ENCODE results near the gene ZNF678. TPM values are rescaled to one million over a fixed set of nuclear protein-coding genes. Genes with fewer than 3 reads are reported as not detected.

The ZNF678 gene
- total and polyA plus RNA-seq, 2 donors (not counting 1 experiment from before 2014, with no cell fraction given): 5.5 to 16.0 TPM

DNA sequence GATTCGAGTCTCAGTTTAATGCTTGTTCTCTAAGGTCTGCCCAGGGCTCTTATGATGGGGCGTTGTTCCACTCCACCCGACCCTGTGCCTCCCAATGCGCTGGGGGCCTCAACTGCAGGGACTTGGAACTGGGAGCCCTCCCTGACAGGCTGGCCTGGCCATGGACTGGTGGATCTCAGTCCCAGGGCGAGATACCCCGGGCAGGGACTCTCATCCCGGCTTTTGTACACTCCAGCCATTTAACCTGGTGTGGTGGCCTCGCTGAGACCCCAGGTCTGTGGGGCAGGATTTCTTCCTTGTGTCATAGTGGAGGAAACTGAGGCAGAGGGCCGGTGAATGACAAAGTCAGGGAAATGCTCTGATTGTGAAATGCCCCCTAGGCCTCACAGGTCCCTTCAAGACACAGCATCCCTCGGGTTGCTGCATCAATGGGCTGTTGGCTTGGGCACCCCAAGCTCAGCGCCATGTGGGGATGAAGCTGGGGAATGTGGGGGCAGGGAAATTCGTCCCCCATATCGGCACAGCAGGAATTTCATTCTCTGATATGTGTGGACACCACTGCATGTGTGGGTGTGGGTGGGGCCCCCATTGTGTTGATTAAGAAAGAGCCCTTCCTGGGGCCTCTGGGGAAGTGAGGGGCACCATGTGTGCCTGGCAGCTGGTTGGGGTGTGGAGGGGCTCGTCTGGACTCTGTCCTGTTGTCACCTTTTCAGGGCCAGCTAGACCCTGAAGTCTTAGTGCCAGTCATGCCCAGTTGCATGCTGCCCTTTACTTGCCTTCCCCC lies 19.9 kb upstream of the ZNF678 start:
- peak overlapping the region; percentile 97 for H2AFZ ChIP-seq (ENCODE audit: insufficient read depth, low read depth, low read length, poor library complexity, severe bottlenecking)
- peaks cover 3% of the 10 kb centered on the region for H3K4me1 Mint-ChIP-seq
- peaks cover 0 to 16% of the 10 kb centered on the region in 2 donors for H3K4me1 ChIP-seq (ENCODE audit: control insufficient read depth in 2 of 2, insufficient read depth in 2 of 2, low read length in 2 of 2)
- peak overlapping the region; percentile 98 for H3K4me2 ChIP-seq (replicated peaks; ENCODE audit: low read depth, low read length, poor library complexity, severe bottlenecking)
- 96% methylated on average over 13 of the region's 14 CpGs for WGBS (ENCODE audit: insufficient coverage)
- H3K9me3 Mint-ChIP-seq (ENCODE audit: insufficient read depth): no peaks in the 10 kb centered on the region
- H3K27me3 Mint-ChIP-seq: peaks cover 2% of the 10 kb centered on the region
- DNase-seq: no peak
- ATAC-seq (ENCODE audit: low read depth): no peak
- no peaks in the 10 kb centered on the region for H3K27me3 ChIP-seq (replicated peaks in 1 of 4; ENCODE audit: control extremely low read depth in 1 of 4, control insufficient read depth in 3 of 4, insufficient read depth in 4 of 4, low read length in 3 of 4)
- intact Hi-C loops (cut with micrococcal nuclease): loop anchor here (2.0 to 5.0 kb wide), 2 partner anchors 19 to 996 kb away; partner anchors contain the start of genes STUM and ZNF678
- peak overlapping the region; percentile 73 for H3K4me3 Mint-ChIP-seq
- ChIA-PET POLR2A (interaction anchor here (1.0 kb wide), 1 partner anchor 917 kb away, joined by 3 read pairs; no protein-coding TSS in a partner anchor), CTCF (interaction anchor here (0.7 to 2.8 kb wide), 5 partner anchors 14 to 631 kb away, joined by 3 to 21 read pairs (median 4); partner anchors contain the start of gene ZNF678)
- H3K36me3 ChIP-seq (replicated peaks in 1 of 2; ENCODE audit: control extremely low read depth in 1 of 2, control insufficient read depth in 1 of 2, extremely low read depth in 1 of 2, insufficient read depth in 2 of 2, low read length in 1 of 2): no peaks in the 10 kb centered on the region
- H3K4me3 ChIP-seq (ENCODE audit: control extremely low read depth in 1 of 5, extremely low read depth in 1 of 5, insufficient read depth in 1 of 5, low read depth in 2 of 5, low read length in 4 of 5): no peak overlapping the region
- H3K9me3 ChIP-seq (ENCODE audit: control extremely low read depth in 1 of 3, control insufficient read depth in 2 of 3, insufficient read depth in 1 of 3, low read length in 2 of 3): peaks cover 0 to 12% (median 0%) of the 10 kb centered on the region in 3 donors
- H4K20me1 ChIP-seq (ENCODE audit: control insufficient read depth, insufficient read depth, low read length, poor library complexity, severe bottlenecking): no peaks in the 10 kb centered on the region
- H3K9ac ChIP-seq (ENCODE audit: low read length): no peak overlapping the region
- H3K79me2 ChIP-seq (ENCODE audit: control insufficient read depth, insufficient read depth, low read length): no peaks in the 10 kb centered on the region
- no peak overlapping the region for H3K27ac Mint-ChIP-seq
- TF ChIP-seq, protein P1, sequence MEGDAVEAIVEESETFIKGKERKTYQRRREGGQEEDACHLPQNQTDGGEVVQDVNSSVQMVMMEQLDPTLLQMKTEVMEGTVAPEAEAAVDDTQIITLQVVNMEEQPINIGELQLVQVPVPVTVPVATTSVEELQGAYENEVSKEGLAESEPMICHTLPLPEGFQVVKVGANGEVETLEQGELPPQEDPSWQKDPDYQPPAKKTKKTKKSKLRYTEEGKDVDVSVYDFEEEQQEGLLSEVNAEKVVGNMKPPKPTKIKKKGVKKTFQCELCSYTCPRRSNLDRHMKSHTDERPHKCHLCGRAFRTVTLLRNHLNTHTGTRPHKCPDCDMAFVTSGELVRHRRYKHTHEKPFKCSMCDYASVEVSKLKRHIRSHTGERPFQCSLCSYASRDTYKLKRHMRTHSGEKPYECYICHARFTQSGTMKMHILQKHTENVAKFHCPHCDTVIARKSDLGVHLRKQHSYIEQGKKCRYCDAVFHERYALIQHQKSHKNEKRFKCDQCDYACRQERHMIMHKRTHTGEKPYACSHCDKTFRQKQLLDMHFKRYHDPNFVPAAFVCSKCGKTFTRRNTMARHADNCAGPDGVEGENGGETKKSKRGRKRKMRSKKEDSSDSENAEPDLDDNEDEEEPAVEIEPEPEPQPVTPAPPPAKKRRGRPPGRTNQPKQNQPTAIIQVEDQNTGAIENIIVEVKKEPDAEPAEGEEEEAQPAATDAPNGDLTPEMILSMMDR (IDR thresholded peaks at IDR 0.05): no peak
- no peak for TF ChIP-seq EZH2 (IDR thresholded peaks at IDR 0.05; ENCODE audit: borderline replicate concordance, insufficient read depth, low read depth, low read length, poor library complexity, severe bottlenecking)
- no peak overlapping the region for H3K27ac ChIP-seq (ENCODE audit: low read length in 2 of 2)

Measured in B cell (primary cell).